Stimulated activated CD8-positive, alpha-beta memory T cell treated with anti-CD3 and anti-CD28 coated beads, Interleukin-7, amount 100 ng/mL, for 4 hours (primary cell): ENCODE measurements around the gene CYB5R4.
A peak's percentile ranks its signal among the peaks of the same experiment; 100 is the strongest.

ENCODE experiments used
- DNase-seq, 2 donors: peaks; one replicate each; pipeline ENCODE4 v3.0.0-alpha.2; 2020; ENCODE audit warnings: low read depth in 2 of 2

The CYB5R4 gene, protein sequence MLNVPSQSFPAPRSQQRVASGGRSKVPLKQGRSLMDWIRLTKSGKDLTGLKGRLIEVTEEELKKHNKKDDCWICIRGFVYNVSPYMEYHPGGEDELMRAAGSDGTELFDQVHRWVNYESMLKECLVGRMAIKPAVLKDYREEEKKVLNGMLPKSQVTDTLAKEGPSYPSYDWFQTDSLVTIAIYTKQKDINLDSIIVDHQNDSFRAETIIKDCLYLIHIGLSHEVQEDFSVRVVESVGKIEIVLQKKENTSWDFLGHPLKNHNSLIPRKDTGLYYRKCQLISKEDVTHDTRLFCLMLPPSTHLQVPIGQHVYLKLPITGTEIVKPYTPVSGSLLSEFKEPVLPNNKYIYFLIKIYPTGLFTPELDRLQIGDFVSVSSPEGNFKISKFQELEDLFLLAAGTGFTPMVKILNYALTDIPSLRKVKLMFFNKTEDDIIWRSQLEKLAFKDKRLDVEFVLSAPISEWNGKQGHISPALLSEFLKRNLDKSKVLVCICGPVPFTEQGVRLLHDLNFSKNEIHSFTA

DNA sequence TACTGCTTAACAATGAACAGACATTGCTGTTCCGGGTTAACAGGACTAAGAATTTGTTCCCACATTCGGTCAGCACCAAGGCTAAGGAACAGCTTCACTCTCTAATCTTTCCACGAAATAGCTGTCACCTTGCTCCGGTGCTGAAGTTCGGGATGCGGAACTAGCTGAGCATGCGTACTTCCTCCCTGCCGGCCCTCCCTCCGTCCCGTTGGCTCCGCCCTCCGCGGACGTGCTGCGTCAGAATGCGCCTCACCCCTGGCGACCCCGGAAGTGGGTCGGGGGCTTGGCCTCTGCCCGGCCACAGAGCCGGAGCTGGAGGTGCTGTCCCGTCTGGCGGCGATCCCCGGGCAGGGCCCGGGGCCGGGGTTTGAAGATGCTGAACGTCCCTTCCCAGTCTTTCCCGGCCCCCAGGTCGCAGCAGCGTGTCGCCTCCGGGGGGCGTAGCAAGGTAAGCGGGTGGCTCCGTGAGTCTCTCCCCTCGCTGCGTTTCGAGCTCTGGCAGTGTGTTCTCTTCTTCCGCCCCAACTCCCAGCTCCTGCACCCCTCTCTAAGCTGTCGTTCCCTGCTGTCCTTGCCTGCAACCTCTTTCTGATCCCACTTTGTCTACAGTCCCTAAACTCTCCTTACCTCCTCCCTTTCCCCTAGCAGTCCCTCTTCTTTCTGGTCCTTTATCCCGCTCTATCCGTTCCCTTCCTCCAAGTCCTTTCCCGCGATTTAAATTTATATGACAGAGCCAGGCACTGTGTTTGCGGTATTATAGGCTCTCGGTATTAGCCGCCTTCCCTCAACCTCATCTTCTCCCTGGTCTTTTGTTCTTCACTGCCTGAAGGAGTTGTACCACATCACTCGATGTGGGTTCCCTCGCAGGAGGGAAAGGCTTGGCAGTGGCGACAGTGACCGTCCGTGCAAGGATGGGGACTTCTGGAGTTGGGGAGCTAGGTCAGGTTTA is at the start of gene CYB5R4:
TSS of gene CYB5R4 (plus strand) at position 280 of the 949 bp plus-strand sequence. CDS start at position 374, 94 bp downstream.
- peak; percentile 82 to 87 for DNase-seq

GRCh38 chr6:83812595-83812994 is 46.9 kb upstream of the CYB5R4 start:
- no peak for DNase-seq

GRCh38 chr6:83815631-83816272 is 43.7 kb upstream of the CYB5R4 start:
- no peak for DNase-seq

DNA sequence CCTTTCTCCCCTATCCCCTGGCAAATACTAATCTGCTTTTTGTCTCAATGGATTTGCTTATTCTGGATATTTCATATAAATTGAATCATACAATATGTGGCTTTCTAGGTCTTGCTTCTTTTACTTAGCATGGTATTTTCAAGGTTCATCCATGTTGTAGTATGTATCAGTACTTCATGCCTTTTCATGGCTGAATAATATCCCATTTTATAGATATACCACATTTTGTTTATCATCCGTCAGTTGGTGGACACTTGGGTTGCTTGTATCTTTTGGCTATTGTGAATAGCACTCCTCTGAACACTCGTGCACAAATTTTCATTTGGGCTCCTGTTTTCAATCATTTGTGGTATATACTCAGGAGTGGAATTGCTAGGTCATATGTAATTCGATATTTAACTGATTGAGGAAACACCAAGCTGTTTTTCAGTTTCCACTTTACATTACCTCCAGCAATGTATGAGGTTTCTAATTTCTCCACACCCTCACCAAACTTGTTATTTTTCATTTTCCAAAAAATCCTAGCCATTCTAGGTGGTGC is 36.8 kb upstream of the CYB5R4 start:
- DNase-seq: no peak

DNA sequence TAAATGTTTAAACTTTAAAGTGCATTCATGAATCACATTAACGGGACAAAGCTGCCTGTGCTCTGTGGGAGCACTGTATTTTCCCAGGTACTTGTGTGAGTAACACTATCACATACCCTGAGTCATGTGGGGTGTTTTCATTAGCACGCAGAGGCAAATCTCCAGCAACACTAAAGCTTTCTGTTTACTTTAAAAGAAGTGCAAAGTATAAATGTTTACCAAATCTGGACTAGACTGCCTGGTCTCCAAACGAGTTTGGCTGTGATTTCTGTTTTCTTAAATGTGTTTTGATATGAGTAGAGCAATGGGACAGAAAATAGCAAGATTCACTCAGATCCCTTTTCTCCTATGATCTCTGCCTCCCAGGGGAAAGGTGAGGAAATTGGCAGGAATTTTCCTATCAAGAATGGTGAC is 35.1 kb upstream of the CYB5R4 start:
- no peak for DNase-seq

DNA sequence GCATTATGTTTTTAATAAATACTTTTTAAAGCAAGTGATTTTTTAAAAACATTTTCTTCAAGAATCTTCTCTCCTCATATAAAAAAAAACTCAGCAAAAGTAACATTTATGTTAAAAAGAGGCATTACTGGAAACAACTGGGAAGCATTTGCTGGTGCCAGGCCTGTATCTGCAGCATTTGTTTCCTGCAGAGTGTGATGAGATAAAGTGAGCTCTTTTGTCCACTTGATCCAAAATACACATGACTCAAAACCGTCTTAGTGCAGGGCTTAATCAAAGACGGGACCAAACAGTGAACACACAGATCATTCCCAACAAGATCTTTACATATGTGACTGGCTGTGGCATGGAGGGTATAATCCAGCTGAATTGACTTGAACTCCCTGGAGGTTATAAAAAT is 34.7 kb upstream of the CYB5R4 start:
- no peak for DNase-seq

DNA sequence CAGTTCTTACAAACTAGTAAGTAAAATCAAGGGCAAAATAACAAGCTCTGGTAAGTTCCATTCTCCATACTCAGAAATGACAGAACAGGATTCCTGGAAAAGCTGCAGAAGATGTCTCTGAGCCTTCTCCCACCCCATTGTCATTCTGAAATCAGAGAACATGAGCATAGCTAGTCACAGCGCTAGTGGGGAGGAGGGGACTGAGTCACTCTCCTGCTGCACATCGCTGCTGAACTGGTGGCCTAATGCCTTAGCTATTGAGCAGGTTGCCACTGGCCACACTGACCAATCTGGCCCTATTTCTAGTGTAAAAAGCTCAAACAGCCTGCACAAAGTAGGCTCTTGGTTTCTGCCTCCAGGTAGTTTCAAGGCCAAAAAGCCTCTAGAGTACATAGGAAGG is 32.4 kb upstream of the CYB5R4 start:
- DNase-seq: no peak

DNA sequence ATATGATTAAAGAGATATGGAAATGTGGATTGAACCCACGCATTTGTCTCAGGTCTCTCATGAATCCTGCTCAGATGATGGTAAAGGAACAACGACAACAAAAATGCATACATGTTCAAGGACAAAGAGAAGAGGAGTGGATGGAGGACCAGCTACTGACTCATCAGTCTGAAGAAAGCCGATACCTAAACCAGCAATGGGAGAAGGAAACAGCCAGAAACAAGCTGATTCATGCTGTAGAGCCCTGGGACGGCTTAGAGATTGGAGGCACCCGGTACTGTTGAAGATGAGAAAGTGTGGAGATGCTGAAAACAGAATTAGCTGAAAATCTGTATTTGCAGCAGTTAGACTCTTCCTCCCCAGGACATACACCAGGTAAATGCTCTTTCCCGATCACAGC is 20.8 kb upstream of the CYB5R4 start:
- no peak for DNase-seq

DNA sequence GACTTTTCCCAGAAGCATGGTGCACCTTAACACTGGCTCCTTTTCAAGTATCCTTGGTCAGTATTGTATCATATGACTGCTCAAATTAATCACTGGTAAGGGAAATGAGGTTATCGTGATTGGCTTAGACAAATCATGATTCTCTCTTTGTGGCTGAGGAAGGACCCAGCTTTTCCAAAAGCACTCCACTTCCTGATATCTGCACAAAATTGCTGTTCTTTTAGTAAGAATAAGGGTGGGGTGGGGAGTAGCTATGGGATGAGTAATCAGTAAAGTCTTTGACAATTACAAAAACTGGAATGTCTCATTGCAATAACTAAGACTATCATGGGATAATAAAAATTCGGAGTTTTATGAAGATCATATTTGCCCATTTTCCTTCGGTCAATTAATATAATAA is 15.3 kb upstream of the CYB5R4 start:
- no peak for DNase-seq

- DNase-seq: no peak
Observed at GRCh38 chr6:83846291-83846690, 13.2 kb upstream of the CYB5R4 start.

DNA sequence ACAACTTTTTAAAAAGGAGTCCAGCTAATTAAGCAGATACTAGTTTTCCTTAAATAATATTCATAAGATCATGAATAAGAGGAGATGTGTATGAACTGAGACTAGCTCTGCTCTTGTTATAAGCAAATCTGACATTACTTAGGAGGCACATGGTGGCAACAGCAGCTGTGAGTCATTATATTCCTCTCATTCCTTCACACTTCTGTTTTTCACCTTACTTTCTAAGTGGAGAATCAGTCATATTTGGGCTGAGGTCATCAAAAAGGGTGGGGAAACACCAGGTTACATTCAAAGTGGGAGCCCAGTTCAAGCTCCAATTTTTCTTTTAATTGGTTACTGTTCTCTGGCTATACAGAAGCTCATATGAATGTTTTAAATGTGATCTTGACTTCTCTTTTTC is 12.3 kb upstream of the CYB5R4 start:
- DNase-seq: no peak

DNA sequence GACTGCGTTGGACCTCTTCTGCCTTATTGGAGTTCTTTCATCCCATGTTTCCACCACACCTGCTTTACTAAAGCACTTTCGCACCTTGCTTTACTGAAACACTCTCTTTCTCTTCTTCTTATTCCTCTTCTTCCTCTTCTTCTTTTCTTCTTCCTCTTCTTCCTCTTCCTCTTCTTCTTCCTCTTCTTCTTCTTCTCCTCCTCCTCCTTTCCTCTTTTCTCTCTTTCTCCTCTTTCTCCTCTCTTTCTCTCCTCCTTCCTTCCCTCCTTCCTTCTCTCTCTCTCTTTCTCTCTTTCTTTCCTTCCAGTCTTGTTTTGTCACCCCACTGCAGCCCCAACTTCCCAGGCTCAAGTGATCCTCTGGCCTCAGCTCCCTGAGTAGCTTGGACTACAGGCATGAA is 10.4 kb upstream of the CYB5R4 start:
- no peak for DNase-seq

GRCh38 chr6:83849610-83850009 is 9.9 kb upstream of the CYB5R4 start:
- DNase-seq: no peak

DNA sequence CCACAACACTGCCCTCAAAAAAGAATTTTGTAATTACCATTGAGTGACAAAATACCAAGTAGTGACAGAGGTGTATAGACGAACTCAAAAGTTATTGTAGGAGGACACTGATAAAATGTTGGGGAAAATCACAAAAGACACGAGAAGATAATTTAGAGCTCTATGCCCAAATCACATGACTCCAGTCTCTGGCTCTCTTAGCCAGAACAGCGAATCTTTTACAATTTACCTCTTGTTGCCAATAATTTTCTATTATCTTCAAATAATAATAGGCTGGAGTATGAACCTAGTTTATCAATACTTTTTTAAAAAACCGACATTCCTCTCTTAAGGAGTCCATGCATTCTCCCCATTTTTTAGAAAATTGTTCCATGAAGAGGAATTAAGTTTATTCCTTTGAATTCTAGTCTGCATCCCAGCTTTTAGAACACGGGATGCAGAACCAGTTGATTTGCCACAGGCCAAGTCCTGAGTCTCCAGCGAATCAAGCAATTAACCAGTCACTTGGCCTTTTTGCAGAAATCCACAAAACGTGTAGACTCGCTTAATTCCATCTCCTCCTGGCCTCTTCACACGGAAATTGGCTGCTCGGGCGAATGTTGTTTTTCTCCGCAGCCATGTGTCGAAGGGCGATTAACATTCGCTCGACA is 6.8 kb upstream of the CYB5R4 start:
- DNase-seq: no peak

DNA sequence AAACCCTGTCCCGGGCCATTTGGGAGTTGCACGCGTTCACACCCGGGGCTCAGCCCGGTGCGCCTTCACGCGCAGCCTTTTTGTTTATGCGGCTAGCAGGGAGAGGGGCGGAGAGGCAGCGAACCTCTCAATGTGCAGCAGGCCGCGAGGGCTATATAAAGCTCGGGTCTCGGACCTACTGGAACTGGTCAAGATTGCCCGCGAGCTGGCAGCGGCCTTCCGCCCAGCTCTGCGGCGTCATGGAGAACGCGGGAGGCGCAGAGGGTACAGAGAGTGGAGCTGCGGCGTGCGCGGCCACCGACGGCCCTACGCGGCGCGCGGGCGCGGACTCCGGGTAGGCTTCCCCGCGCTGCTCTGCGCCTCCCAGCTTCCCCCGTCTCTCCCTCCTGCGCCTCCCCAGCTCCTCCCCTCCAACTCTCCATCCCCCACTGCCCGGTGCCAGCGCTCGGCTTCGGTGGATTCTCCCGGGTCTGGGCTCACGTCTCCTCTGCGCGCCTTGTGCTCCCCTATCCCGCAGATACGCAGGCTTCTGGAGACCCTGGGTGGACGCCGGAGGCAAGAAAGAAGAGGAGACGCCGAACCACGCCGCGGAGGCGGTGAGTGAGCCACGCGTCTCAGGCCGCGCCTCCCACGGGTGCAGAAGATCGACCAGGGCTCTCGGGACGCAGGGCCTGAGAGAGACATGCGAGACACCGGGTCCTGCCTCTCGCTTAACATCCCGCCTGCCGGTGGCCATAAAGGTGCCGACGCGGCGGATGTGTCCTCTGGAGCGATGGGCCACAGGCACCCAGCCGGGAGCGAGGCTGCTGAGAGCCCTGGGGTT is 6.1 kb upstream of the CYB5R4 start, which contains the start of gene RIPPLY2:
TSS of gene RIPPLY2 (plus strand) at position 183 of the 823 bp plus-strand sequence. CDS start at position 240, 57 bp downstream.
- no peak for DNase-seq

DNA sequence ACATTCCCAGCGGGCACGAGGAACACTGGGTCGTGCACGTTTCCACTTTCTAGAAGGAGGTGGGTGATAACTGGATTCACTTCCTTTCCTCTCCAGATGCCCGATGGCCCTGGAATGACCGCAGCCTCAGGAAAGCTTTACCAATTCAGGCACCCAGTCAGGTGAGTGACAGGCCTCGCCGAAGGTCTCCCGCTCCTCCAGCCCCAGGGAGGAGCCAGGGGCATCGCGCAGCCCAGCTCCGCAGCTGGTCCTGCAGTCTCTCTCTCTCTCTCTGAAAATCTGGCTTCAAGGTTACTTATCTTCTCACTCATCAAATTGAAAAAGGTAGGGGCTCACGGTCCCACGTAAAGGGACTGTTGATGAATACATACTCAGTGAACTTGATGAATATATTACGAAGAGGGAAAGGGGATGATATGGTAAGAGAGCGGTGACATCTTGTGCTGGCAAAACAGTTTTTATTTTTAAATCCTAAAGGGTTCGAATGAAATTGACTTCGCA is 5.4 kb upstream of the CYB5R4 start:
- no peak for DNase-seq

DNA sequence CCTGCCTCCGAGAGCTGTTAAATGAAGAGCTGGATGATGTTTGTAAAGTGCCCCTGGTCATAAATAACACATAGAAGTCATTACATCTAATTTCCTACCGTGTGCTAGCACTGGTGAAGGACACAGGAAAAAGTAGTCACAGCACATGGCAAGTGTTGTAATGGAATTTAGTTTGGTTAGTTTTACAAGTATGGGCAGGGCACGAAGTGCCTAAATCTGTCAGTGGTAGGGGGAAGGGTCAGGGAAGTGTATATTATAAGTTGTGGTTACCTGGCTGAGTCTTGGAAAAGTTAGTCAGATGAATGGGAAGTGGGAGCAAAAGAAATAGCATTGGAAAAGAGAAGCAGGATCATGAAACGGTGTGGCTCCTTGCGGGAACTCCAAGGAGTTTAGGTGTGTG is 4.7 kb upstream of the CYB5R4 start:
- DNase-seq: no peak

- DNase-seq: no peak
Observed at GRCh38 chr6:83860359-83860755, 868 bp downstream of the CYB5R4 start.

- no peak for DNase-seq
Observed at GRCh38 chr6:83860782-83861495, 1.4 kb downstream of the CYB5R4 start.
